OCI-LY3 (cell line): ENCODE results near the gene SCN4B.

Experiments used
- H2AFZ ChIP-seq: fragments of 200-600, 300-600 bp; shearing (Covaris generic); 2 replicates; pipeline ENCODE4 v1.6.0; 2014; ENCODE audit warnings: antibody characterized with exemption, low read depth, low read length
- H3K27ac ChIP-seq: fragments of 200-600, 300-600 bp; sonication (generic); 2 replicates; pipeline ENCODE4 v1.5.1; 2014; ENCODE audit warnings: mild to moderate bottlenecking, low read length, moderate library complexity, mixed read lengths
- H3K27me3 ChIP-seq: fragments of 200-600, 300-600 bp; sonication (generic); 2 replicates; pipeline ENCODE4 v1.6.1; 2014; ENCODE audit warnings: low read depth, low read length, mixed read lengths
- H3K36me3 ChIP-seq: fragments of 200-600, 300-600 bp; sonication (generic); replicated peaks from 2 replicates; pipeline ENCODE3; 2014; ENCODE audit warnings: low read depth, low read length, mixed read lengths
- H3K4me1 ChIP-seq: fragments of 300-600, 200-600 bp; sonication (generic); 2 replicates; pipeline ENCODE4 v1.6.1; 2014; ENCODE audit warnings: low read length, mixed read lengths
- H3K4me2 ChIP-seq: fragments of 200-600, 300-600 bp; sonication (generic); 2 replicates; pipeline ENCODE4 v1.6.1; 2014; ENCODE audit warnings: low read length, mixed read lengths
- H3K4me3 ChIP-seq: fragments of 300-600, 200-600 bp; sonication (generic); 2 replicates; pipeline ENCODE4 v1.5.1; 2014; ENCODE audit warnings: antibody characterized with exemption, mild to moderate bottlenecking, low read length, moderate library complexity
- H3K79me2 ChIP-seq: fragments of 300-600, 200-600 bp; shearing (Covaris generic); 2 replicates; pipeline ENCODE4 v1.6.1; 2014; ENCODE audit warnings: mild to moderate bottlenecking, low read length, mixed read lengths
- H3K9ac ChIP-seq: fragments of 300-600, 200-600 bp; shearing (Covaris generic); 2 replicates; pipeline ENCODE4 v1.6.0; 2014; ENCODE audit warnings: mild to moderate bottlenecking, low read length, moderate library complexity
- H3K9me3 ChIP-seq: fragments of 200-600, 300-600 bp; shearing (Covaris generic); 2 replicates; pipeline ENCODE4 v1.6.1; 2014; ENCODE audit warnings: low read length, mixed read lengths; ENCODE audit not compliant: insufficient read depth
- H4K20me1 ChIP-seq: fragments of 200-600, 300-600 bp; sonication (generic); 2 replicates; pipeline ENCODE4 v1.6.1; 2016; ENCODE audit warnings: low read length, mixed read lengths; ENCODE audit not compliant: insufficient read depth
- EZH2phosphoT487 ChIP-seq: fragments of 200-600 bp; shearing (Covaris generic); IDR thresholded peaks from 2 replicates; pipeline ENCODE4 v1.6.1; 2018; ENCODE audit warnings: antibody characterized with exemption, mixed run types, low read depth
- TF ChIP-seq, protein P1 (sequence below): fragments of 200-600, 300-600 bp; sonication (generic); IDR thresholded peaks from 2 replicates; pipeline ENCODE4 v1.5.1; 2014; ENCODE audit warnings: antibody characterized with exemption, low read length, low read depth

SCN4B gene

DNA sequence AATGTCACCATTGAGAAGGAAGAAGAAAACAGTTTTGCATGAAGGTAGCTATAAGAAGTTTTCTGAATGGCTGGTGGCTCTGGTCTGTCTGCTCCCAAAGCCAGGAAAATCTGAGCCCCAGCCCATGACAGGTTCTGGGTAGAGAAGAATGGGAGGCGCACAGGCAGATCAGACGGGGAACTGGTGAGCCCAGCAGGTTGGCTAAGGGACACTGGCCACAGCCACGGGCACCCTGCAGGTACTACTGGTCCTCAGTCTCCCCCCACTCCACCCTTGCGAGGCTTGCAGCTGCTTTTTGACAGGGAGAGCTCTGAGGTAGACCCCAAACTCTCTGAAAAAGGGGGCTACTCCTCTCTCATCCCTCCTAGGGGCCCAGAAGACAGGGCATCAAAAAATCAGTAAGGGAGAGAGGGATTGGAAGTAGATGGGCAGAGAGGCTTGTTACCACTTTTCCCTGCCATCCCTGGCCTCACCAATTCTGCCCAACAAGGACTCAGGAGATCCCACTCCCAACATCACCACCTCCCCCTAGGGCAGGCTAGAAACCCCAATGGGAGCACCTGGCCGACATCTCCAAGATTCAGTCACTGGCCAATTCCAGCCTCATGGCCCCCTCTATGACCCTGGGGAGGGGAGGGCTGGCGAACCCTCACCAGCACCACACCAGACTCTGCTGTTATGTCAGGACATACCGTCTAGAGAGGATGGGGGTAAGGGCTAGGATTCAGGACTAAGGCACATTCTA, 17.4 kb downstream of the SCN4B start:
- Histone ChIP-seq H3K9ac (no peak overlapping the region), H3K27me3 (peaks cover 27% of the 10 kb centered on the region), H4K20me1 (no peaks in the 10 kb centered on the region), H3K4me2 (no peak overlapping the region), H3K27ac (no peak overlapping the region), H3K4me3 (no peak overlapping the region), H3K9me3 (no peaks in the 10 kb centered on the region), H3K36me3 (no peaks in the 10 kb centered on the region), H3K79me2 (no peaks in the 10 kb centered on the region), H2AFZ (no peak overlapping the region), H3K4me1 (no peaks in the 10 kb centered on the region)
- TF ChIP-seq, protein P1, sequence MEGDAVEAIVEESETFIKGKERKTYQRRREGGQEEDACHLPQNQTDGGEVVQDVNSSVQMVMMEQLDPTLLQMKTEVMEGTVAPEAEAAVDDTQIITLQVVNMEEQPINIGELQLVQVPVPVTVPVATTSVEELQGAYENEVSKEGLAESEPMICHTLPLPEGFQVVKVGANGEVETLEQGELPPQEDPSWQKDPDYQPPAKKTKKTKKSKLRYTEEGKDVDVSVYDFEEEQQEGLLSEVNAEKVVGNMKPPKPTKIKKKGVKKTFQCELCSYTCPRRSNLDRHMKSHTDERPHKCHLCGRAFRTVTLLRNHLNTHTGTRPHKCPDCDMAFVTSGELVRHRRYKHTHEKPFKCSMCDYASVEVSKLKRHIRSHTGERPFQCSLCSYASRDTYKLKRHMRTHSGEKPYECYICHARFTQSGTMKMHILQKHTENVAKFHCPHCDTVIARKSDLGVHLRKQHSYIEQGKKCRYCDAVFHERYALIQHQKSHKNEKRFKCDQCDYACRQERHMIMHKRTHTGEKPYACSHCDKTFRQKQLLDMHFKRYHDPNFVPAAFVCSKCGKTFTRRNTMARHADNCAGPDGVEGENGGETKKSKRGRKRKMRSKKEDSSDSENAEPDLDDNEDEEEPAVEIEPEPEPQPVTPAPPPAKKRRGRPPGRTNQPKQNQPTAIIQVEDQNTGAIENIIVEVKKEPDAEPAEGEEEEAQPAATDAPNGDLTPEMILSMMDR: no peak
- TF ChIP-seq EZH2phosphoT487: no peak

DNA sequence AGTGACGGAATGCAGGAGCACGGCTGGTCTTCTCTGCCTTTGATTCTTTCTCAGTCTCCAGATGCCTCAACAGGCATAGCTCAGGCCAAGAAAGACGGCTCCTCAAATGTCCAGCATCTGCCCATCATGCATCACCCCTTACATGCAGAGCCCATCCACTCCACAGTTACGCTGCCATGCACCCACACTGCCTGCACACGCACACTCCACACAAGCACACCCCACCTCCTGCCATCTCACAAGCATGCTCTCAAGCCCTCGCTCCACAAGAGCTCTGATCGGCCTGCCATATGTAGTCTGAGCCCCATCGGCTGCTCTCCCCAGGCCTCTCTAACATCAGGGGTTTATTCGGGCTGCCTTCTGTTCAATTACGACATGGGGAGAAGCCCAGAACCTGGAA, 18.8 kb downstream of the SCN4B start:
- H3K36me3 ChIP-seq: no peaks in the 10 kb centered on the region
- no peak overlapping the region for H3K27ac ChIP-seq
- peaks cover 24% of the 10 kb centered on the region for H3K27me3 ChIP-seq
- H3K4me1 ChIP-seq: no peaks in the 10 kb centered on the region
- H3K9ac ChIP-seq: no peak overlapping the region
- H3K79me2 ChIP-seq: no peaks in the 10 kb centered on the region
- no peaks in the 10 kb centered on the region for H4K20me1 ChIP-seq
- H3K4me2 ChIP-seq: no peak overlapping the region
- H3K9me3 ChIP-seq: no peaks in the 10 kb centered on the region
- H2AFZ ChIP-seq: no peak overlapping the region
- TF ChIP-seq EZH2phosphoT487: no peak
- TF ChIP-seq, protein P1: no peak
- no peak overlapping the region for H3K4me3 ChIP-seq

DNA sequence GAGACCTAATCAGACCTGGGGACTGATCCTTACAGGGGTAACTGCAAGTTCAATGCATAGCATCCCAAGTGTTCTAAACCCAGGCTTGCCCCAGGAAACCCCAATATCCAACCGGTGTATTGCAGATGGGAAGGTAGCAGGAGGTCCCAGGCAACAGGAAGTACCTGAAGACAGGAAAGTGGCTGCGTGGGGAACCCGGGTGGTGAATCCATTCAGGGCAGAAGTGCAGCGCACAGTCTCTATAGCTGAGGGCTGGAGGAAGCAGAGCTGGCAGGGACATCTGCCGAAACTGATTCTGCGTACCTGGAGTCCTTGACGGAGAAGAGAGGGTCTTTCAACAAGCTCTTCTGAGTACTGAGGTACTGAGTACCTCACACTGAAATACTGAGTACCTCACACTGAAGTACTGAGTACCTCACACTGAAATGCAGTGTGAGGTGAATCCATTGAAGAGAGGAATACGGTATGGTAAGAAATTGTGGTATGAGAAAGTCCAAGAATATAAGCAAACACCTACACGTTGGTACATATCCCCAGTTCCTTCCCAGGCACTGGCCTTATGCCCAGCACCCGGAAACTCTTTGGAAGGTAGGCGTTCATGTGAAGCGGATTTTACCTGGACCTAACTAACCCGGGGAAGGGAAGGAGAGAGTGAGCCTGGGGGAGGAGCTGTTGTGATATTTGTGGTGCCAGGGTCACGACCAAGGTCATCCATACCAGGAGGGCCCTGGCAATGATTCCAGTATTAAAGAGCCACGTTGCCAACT, 20.1 kb downstream of the SCN4B start:
- H3K27me3 ChIP-seq: peaks cover 21% of the 10 kb centered on the region; the same call in 1 of the 2 replicates
- no peaks in the 10 kb centered on the region for H3K4me1 ChIP-seq
- no peaks in the 10 kb centered on the region for H4K20me1 ChIP-seq
- H3K4me2 ChIP-seq: no peak overlapping the region
- TF ChIP-seq EZH2phosphoT487: no peak
- TF ChIP-seq, protein P1: no peak
- H3K79me2 ChIP-seq: no peaks in the 10 kb centered on the region
- no peak overlapping the region for H3K27ac ChIP-seq
- no peak overlapping the region for H3K9ac ChIP-seq
- no peak overlapping the region for H3K4me3 ChIP-seq
- H2AFZ ChIP-seq: no peak overlapping the region
- H3K9me3 ChIP-seq: no peaks in the 10 kb centered on the region
- no peaks in the 10 kb centered on the region for H3K36me3 ChIP-seq

DNA sequence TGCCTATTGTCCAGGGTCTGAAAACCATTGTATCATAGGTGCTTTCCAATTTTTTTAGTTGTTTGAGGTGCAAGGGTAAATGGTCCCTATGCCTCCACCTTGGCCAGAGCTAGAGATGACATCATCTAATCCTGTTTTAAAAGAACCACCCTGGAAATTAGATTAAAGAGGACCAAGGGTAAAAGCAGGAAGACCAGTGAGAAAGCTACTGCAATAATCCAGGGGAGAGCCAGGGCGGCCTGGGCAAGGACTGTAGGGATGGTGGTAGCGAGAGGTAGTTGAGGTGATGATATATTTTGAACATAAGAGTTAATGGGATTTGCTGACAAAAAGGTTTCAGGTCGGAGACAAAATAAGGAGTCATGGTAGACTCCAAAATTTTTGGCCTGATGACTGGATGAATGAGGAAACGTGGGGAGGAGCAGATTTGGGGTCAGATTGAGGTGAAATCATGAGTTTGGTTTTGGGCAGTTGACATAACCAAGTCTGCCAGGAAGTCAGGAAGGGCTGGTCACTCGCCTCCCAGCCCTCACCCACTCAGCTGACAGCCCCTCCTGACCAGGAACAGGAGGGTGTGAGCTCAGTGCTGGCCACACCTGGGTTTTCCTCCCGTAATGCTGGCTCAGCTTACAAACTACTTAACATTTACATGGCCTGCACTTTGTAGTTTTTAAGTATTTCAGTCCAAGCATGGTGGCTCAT, 23.0 kb downstream of the SCN4B start:
- no peak overlapping the region for H3K4me3 ChIP-seq
- TF ChIP-seq, protein P1: no peak
- TF ChIP-seq EZH2phosphoT487: no peak
- no peaks in the 10 kb centered on the region for H3K79me2 ChIP-seq
- H4K20me1 ChIP-seq: no peaks in the 10 kb centered on the region
- no peak overlapping the region for H3K9ac ChIP-seq
- H3K9me3 ChIP-seq: no peaks in the 10 kb centered on the region
- H2AFZ ChIP-seq: no peak overlapping the region
- no peak overlapping the region for H3K27ac ChIP-seq
- no peaks in the 10 kb centered on the region for H3K36me3 ChIP-seq
- H3K27me3 ChIP-seq: peaks cover 11% of the 10 kb centered on the region; the same call in 1 of the 2 replicates
- H3K4me1 ChIP-seq: peaks cover 7% of the 10 kb centered on the region
- H3K4me2 ChIP-seq: no peak overlapping the region
